ENCODE measurements around the gene CA6. TPM values are rescaled to one million over a fixed set of nuclear protein-coding genes. Genes with fewer than 3 reads are reported as not detected.

CA6 gene
- total RNA-seq, 4 donors from 2014 or later = not detected

DNA sequence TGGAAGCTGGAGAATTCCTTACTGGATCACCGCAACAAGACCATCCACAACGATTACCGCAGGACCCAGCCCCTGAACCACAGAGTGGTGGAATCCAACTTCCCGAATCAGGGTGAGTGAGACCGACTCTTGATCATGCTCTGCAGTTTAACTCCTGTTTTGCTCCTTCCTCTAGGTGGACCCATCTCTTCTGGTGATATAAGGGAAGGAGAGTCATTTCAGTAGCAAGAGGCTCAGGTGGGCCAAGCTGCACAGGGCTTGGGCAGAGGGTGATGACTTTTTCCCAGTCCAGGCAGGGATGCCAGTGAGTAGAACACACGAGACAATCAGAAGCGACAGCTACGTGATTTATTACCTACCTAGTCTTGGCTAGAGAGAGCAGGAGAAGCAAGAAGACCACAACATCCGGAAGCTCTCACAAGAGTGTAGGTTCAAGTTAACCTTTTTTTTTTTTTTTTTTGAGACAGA lies 25.2 kb downstream of the CA6 start:
- Histone ChIP-seq H3K27ac (peak overlapping the region in 1 of 4 donors; percentile 17), H3K27me3 (no peaks in the 10 kb centered on the region), H3K9me3 (no peaks in the 10 kb centered on the region), H3K36me3 (no peaks in the 10 kb centered on the region), H3K4me3 (peak overlapping the region in 1 of 4 donors; percentile 18), H3K4me1 (no peaks in the 10 kb centered on the region)
- DNase-seq = peak in 1 of 3 donors; percentile 17
- TF ChIP-seq, protein P1, sequence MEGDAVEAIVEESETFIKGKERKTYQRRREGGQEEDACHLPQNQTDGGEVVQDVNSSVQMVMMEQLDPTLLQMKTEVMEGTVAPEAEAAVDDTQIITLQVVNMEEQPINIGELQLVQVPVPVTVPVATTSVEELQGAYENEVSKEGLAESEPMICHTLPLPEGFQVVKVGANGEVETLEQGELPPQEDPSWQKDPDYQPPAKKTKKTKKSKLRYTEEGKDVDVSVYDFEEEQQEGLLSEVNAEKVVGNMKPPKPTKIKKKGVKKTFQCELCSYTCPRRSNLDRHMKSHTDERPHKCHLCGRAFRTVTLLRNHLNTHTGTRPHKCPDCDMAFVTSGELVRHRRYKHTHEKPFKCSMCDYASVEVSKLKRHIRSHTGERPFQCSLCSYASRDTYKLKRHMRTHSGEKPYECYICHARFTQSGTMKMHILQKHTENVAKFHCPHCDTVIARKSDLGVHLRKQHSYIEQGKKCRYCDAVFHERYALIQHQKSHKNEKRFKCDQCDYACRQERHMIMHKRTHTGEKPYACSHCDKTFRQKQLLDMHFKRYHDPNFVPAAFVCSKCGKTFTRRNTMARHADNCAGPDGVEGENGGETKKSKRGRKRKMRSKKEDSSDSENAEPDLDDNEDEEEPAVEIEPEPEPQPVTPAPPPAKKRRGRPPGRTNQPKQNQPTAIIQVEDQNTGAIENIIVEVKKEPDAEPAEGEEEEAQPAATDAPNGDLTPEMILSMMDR (IDR thresholded peaks at IDR 0.05) = no peak
- no peak for TF ChIP-seq POLR2A (IDR thresholded peaks at IDR 0.05)

- no peaks in the 10 kb centered on the region for H3K27me3 ChIP-seq
- H3K36me3 ChIP-seq = no peaks in the 10 kb centered on the region
- no peak overlapping the region for H3K4me3 ChIP-seq
- H3K9me3 ChIP-seq = no peaks in the 10 kb centered on the region
- no peak for DNase-seq
- TF ChIP-seq POLR2A (IDR thresholded peaks at IDR 0.05) = no peak
- TF ChIP-seq, protein P1 (IDR thresholded peaks at IDR 0.05) = no peak
- H3K4me1 ChIP-seq = no peaks in the 10 kb centered on the region
- H3K27ac ChIP-seq = no peak overlapping the region
Measured at GRCh38 chr1:8974551-8974950, 28.9 kb downstream of the CA6 start.

DNA sequence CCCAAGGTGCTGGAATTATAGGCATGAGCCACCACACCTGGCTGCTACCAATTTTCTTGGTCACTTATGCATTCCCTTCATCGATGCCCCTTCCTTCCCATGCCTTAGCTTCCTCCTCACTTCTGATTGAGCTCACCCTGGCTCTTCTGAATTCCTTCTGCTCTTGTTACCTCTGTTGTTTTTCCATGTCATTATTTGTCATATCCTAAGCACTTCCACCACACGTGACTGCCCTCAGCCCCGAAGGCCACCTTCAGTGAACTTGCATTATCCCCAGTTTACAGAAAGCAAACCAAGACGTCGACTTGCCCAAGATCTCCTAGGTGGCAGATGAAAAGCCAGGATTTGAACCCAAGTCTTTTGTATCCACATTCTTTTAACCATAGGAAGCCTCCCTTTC lies 30.7 kb downstream of the CA6 start:
- H3K36me3 ChIP-seq = no peaks in the 10 kb centered on the region
- no peak for DNase-seq
- H3K27ac ChIP-seq = no peak overlapping the region
- no peaks in the 10 kb centered on the region for H3K9me3 ChIP-seq
- no peak overlapping the region for H3K4me3 ChIP-seq
- no peak for TF ChIP-seq POLR2A (IDR thresholded peaks at IDR 0.05)
- TF ChIP-seq, protein P1 (IDR thresholded peaks at IDR 0.05) = no peak
- no peaks in the 10 kb centered on the region for H3K4me1 ChIP-seq
- H3K27me3 ChIP-seq = no peaks in the 10 kb centered on the region

DNA sequence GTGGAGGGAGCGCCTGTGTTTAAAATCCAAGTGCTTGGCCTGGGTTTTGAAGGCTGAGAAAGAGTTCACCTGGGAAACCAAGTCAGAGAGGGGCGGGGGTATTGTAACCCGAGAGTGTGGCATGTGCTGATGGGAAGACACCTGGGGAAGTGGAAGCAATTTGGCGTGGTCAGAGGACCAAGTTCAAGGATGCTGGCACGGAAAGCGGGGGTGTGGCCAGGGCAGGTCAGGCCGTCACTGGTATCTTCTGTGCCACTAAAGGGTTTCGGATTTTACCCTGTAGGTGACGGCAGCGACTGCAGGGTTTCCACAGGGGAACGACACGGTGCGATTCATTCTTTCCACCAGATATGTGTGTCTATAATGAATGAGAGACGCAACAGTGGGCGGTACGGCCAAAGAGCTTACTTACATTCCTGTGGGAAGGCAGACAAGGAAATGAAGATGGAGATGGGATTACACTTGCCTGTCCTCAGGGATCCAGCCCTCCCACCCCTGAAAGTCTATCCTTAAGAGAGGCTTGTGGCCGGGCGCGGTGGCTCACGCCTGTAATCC lies 31.3 kb downstream of the CA6 start:
- TF ChIP-seq, protein P1 (IDR thresholded peaks at IDR 0.05) = peak in 3 of 6 experiments; percentile 25 to 40 (median 37)
- no peak for TF ChIP-seq POLR2A (IDR thresholded peaks at IDR 0.05)
- peak overlapping the region in 2 of 4 donors; percentile 35 to 56 for H3K27ac ChIP-seq
- H3K36me3 ChIP-seq = no peaks in the 10 kb centered on the region
- H3K4me3 ChIP-seq = no peak overlapping the region
- H3K4me1 ChIP-seq = no peaks in the 10 kb centered on the region
- no peaks in the 10 kb centered on the region for H3K9me3 ChIP-seq
- H3K27me3 ChIP-seq = no peaks in the 10 kb centered on the region
- DNase-seq = peak in 2 of 3 donors; percentile 87 to 89

- DNase-seq = no peak
- H3K4me1 ChIP-seq = no peaks in the 10 kb centered on the region
- no peak overlapping the region for H3K4me3 ChIP-seq
- no peak overlapping the region for H3K27ac ChIP-seq
- TF ChIP-seq, protein P1 (IDR thresholded peaks at IDR 0.05) = no peak
- no peak for TF ChIP-seq POLR2A (IDR thresholded peaks at IDR 0.05)
- no peaks in the 10 kb centered on the region for H3K27me3 ChIP-seq
- no peaks in the 10 kb centered on the region for H3K9me3 ChIP-seq
- no peaks in the 10 kb centered on the region for H3K36me3 ChIP-seq
Measured at GRCh38 chr1:8980656-8981055, 35.0 kb downstream of the CA6 start.
